GM13977 (cell line): ENCODE measurements around the gene CHKA.

Experiments used
- DNase-seq: peaks from one replicate; pipeline ENCODE4 v3.0.0; 2012; ENCODE audit warnings: low spot score
- in situ Hi-C: fragments of 300-500 bp; cut with MboI; formaldehyde crosslinking; loops from one replicate; pipeline ENCODE4 v1.12.0; 2022; ENCODE audit warnings: low sequenced_read_pairs, low pct_unique_long_range_greater_than_20kb, mixed read lengths, inconsistent platforms; ENCODE audit not compliant: unreplicated experiment
- TF ChIP-seq, protein P1 (sequence below): IDR thresholded peaks from 2 replicates; pipeline ENCODE4 v1.5.1; 2012; ENCODE audit warnings: mild to moderate bottlenecking, control low read depth; ENCODE audit not compliant: insufficient read depth; ENCODE audit errors: extremely low read depth, missing control alignments

Gene CHKA

GRCh38 chr11:68032997-68033707 lies 88.0 kb downstream of the CHKA start:
- in situ Hi-C loops: no loop called here
- TF ChIP-seq, protein P1, sequence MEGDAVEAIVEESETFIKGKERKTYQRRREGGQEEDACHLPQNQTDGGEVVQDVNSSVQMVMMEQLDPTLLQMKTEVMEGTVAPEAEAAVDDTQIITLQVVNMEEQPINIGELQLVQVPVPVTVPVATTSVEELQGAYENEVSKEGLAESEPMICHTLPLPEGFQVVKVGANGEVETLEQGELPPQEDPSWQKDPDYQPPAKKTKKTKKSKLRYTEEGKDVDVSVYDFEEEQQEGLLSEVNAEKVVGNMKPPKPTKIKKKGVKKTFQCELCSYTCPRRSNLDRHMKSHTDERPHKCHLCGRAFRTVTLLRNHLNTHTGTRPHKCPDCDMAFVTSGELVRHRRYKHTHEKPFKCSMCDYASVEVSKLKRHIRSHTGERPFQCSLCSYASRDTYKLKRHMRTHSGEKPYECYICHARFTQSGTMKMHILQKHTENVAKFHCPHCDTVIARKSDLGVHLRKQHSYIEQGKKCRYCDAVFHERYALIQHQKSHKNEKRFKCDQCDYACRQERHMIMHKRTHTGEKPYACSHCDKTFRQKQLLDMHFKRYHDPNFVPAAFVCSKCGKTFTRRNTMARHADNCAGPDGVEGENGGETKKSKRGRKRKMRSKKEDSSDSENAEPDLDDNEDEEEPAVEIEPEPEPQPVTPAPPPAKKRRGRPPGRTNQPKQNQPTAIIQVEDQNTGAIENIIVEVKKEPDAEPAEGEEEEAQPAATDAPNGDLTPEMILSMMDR: no peak

DNA sequence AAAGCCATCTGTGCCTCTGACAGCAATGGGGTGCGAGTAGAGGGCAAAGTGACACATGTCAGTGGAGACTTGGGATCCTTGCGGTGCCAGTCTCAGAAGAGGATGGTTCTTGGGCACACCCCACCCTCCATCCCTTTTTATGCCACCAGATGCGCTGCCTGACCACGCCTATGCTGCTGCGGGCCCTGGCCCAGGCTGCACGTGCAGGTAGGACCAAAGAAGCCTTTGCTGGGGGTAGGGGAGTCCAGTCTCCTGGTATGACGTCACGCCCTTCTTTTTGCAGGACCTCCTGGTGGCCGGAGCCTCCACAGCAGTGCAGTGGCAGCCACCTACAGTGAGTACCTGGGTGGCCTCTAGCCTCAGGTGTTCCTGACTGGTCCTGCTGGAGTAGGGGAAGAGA lies 89.2 kb downstream of the CHKA start:
- in situ Hi-C loops: no loop called here
- no peak for DNase-seq
- TF ChIP-seq, protein P1: no peak

More at GRCh38 chr11:68032997-68033707, 88.0 kb downstream of the CHKA start:
- no peak for DNase-seq

GRCh38 chr11:68031144-68031464 lies 90.1 kb downstream of the CHKA start:
- TF ChIP-seq, protein P1: no peak
- DNase-seq: no peak
- in situ Hi-C loops: no loop called here

GRCh38 chr11:68030318-68031143 lies 90.7 kb downstream of the CHKA start, which contains the start of gene NDUFS8:
Gene NDUFS8, plus strand, starts transcription at chr11:68030681. Its CDS starts 1,471 bp downstream, at chr11:68032152.
- in situ Hi-C loops: no loop called here
- peak; percentile 100 for DNase-seq
- TF ChIP-seq, protein P1: no peak

- DNase-seq: no peak
- in situ Hi-C loops: no loop called here
- TF ChIP-seq, protein P1: no peak
Observed at GRCh38 chr11:68028802-68029545, 92.2 kb downstream of the CHKA start.

DNA sequence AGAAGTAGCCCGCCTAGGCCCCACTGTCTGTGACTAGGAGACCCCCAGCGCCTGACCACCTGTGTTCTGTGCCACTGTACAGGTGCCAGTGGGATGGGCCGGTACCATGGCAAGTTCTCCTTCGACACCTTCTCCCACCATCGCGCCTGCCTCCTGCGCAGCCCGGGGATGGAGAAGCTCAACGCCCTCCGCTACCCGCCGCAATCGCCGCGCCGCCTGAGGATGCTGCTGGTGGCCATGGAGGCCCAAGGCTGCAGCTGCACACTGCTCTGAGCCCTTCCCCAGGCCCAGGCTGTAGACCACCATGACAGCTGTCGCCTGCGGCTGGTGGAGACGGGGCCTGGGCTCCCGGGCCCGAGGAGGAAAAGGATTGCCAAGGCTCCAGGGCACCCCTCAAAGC lies 93.5 kb downstream of the CHKA start:
- in situ Hi-C loops: no loop called here
- TF ChIP-seq, protein P1: no peak

More for the DNA sequence above, 93.5 kb downstream of the CHKA start:
- DNase-seq: no peak
